H9 (cell line): Measurements from ENCODE around the gene SLC2A1. TPM values are rescaled to one million over a fixed set of nuclear protein-coding genes. Genes with fewer than 3 reads are reported as not detected.

ENCODE experiments used
- DNase-seq: peaks from one replicate; pipeline ENCODE4 v3.0.0-alpha.2; 2017
- H2AFZ ChIP-seq: one replicate; pipeline ENCODE4 v1.6.1; 2013; ENCODE audit warnings: mild to moderate bottlenecking, low read length, control low read depth, moderate library complexity
- H2AK5ac ChIP-seq: 2 replicates; pipeline ENCODE4 v1.6.1; 2013; ENCODE audit warnings: low read length, control low read depth, mixed read lengths; ENCODE audit not compliant: insufficient read length
- H2BK120ac ChIP-seq: one replicate; pipeline ENCODE4 v1.6.1; 2013; ENCODE audit warnings: low read depth, mild to moderate bottlenecking, low read length, control low read depth, inconsistent platforms; ENCODE audit not compliant: poor library complexity, severe bottlenecking
- H2BK12ac ChIP-seq: 2 replicates; pipeline ENCODE4 v1.6.1; 2013; ENCODE audit warnings: low read length, control low read depth, mixed read lengths, low read depth; ENCODE audit not compliant: insufficient read length
- H2BK15ac ChIP-seq: 2 replicates; pipeline ENCODE4 v1.6.1; 2013; ENCODE audit warnings: low read depth, low read length, control low read depth
- H2BK20ac ChIP-seq: one replicate; pipeline ENCODE4 v1.6.1; 2013; ENCODE audit warnings: low read depth, mild to moderate bottlenecking, low read length, control low read depth, inconsistent platforms; ENCODE audit not compliant: poor library complexity, severe bottlenecking
- H2BK5ac ChIP-seq: 2 replicates; pipeline ENCODE4 v1.6.1; 2013; ENCODE audit warnings: low read length, control low read depth, mixed read lengths; ENCODE audit not compliant: insufficient read length
- H3K14ac ChIP-seq: 2 replicates; pipeline ENCODE4 v1.6.1; 2013; ENCODE audit warnings: low read length, control low read depth; ENCODE audit not compliant: insufficient read depth
- H3K18ac ChIP-seq: 2 replicates; pipeline ENCODE4 v1.6.1; 2013; ENCODE audit warnings: low read depth, mild to moderate bottlenecking, mixed read lengths, low read length, control low read depth; ENCODE audit not compliant: insufficient read length
- H3K23ac ChIP-seq: 2 replicates; pipeline ENCODE4 v1.6.1; 2013; ENCODE audit warnings: low read length, control low read depth, mixed read lengths, low read depth; ENCODE audit not compliant: insufficient read length
- H3K23me2 ChIP-seq: 2 replicates; pipeline ENCODE4 v1.6.1; 2013; ENCODE audit warnings: low read depth, mild to moderate bottlenecking, mixed read lengths, low read length, control low read depth; ENCODE audit not compliant: insufficient read length, poor library complexity, severe bottlenecking
- H3K27ac ChIP-seq: 2 replicates; pipeline ENCODE4 v1.5.1; 2013; ENCODE audit warnings: low read length, control low read depth, mixed read lengths, low read depth; ENCODE audit not compliant: insufficient read length
- H3K27me3 ChIP-seq: 2 replicates; pipeline ENCODE4 v1.6.1; 2013; ENCODE audit warnings: low read length, control low read depth, inconsistent platforms; ENCODE audit not compliant: insufficient read depth
- H3K4ac ChIP-seq: 2 replicates; pipeline ENCODE4 v1.6.1; 2013; ENCODE audit warnings: low read depth, mild to moderate bottlenecking, control low read depth, inconsistent platforms, low read length, moderate library complexity
- H3K4me1 ChIP-seq: 2 replicates; pipeline ENCODE4 v1.6.1; 2013; ENCODE audit warnings: low read length, control low read depth, inconsistent platforms; ENCODE audit not compliant: insufficient read depth
- H3K4me2 ChIP-seq: 2 replicates; pipeline ENCODE4 v1.6.1; 2013; ENCODE audit warnings: low read length, control low read depth, mixed read lengths; ENCODE audit not compliant: insufficient read length, insufficient read depth
- H3K56ac ChIP-seq: 2 replicates; pipeline ENCODE4 v1.6.1; 2013; ENCODE audit warnings: low read depth, mild to moderate bottlenecking, mixed read lengths, low read length, control low read depth; ENCODE audit not compliant: insufficient read length
- H3K79me1 ChIP-seq: 2 replicates; pipeline ENCODE4 v1.6.1; 2013; ENCODE audit warnings: low read depth, mild to moderate bottlenecking, moderate library complexity, low read length, control low read depth, inconsistent platforms; ENCODE audit not compliant: insufficient read depth, poor library complexity, severe bottlenecking
- H3K79me2 ChIP-seq: 2 replicates; pipeline ENCODE4 v1.6.1; 2013; ENCODE audit warnings: low read length, control low read depth, inconsistent platforms; ENCODE audit not compliant: insufficient read depth
- H3K9ac ChIP-seq: 2 replicates; pipeline ENCODE4 v1.6.1; 2013; ENCODE audit warnings: low read length, control low read depth, mixed read lengths; ENCODE audit not compliant: insufficient read length; ENCODE audit errors: extremely low read depth
- H3K9me3 ChIP-seq: one replicate; pipeline ENCODE4 v1.6.1; 2013; ENCODE audit warnings: low read depth, low read length, inconsistent platforms; ENCODE audit not compliant: control insufficient read depth
- H3T11ph ChIP-seq: one replicate; pipeline ENCODE4 v1.6.1; 2013; ENCODE audit warnings: mild to moderate bottlenecking, low read length, control low read depth, inconsistent platforms
- H4K20me1 ChIP-seq: one replicate; pipeline ENCODE4 v1.6.1; 2013; ENCODE audit not compliant: control insufficient read depth, insufficient read length, insufficient read depth
- H4K5ac ChIP-seq: 2 replicates; pipeline ENCODE4 v1.6.1; 2013; ENCODE audit warnings: low read depth, mild to moderate bottlenecking, mixed read lengths, low read length, control low read depth; ENCODE audit not compliant: insufficient read length
- H4K8ac ChIP-seq: replicated peaks from 2 replicates; pipeline ENCODE4 v1.6.1; 2013; ENCODE audit warnings: low read length, control low read depth, mixed read lengths, low read depth; ENCODE audit not compliant: insufficient read length
- H4K91ac ChIP-seq: 2 replicates; pipeline ENCODE4 v1.6.1; 2013; ENCODE audit warnings: low read depth, mild to moderate bottlenecking, moderate library complexity, mixed read lengths, low read length, control low read depth; ENCODE audit not compliant: insufficient read length
- H3K27ac Mint-ChIP-seq, 3 experiments: 2 replicates in 2 of 3; 3 replicates in 1 of 3; pipeline ENCODE4 v1.8.0; 2020 to 2021; ENCODE audit warnings: mixed read lengths in 3 of 3, mild to moderate bottlenecking in 1 of 3, moderate library complexity in 1 of 3
- H3K27me3 Mint-ChIP-seq: 2 replicates; pipeline ENCODE4 v1.8.0; 2021; ENCODE audit warnings: low read depth, mild to moderate bottlenecking, moderate library complexity, mixed read lengths
- H3K36me3 Mint-ChIP-seq, 3 experiments: 2 replicates in 2 of 3; 3 replicates in 1 of 3; pipeline ENCODE4 v1.8.0; 2020 to 2021; ENCODE audit warnings: low read depth in 3 of 3, mixed read lengths in 3 of 3; ENCODE audit not compliant: insufficient read depth in 1 of 3
- H3K4me1 Mint-ChIP-seq, 2 experiments: 2 replicates each; pipeline ENCODE4 v1.8.0; 2020; ENCODE audit warnings: mixed read lengths in 2 of 2
- H3K4me3 Mint-ChIP-seq, 2 experiments: 2 replicates in 1 of 2; 3 replicates in 1 of 2; pipeline ENCODE4 v1.8.0; 2020 to 2021; ENCODE audit warnings: mild to moderate bottlenecking in 2 of 2, mixed read lengths in 2 of 2, moderate library complexity in 1 of 2
- H3K9me3 Mint-ChIP-seq, 2 experiments: 2 replicates in 1 of 2; 3 replicates in 1 of 2; pipeline ENCODE4 v1.8.0; 2020; ENCODE audit warnings: mild to moderate bottlenecking in 2 of 2, mixed read lengths in 2 of 2, moderate library complexity in 1 of 2
- WGBS: extraction: QIAGEN DNeasy Blood & Tissue Kit; methylation state at CpG from one replicate; pipeline ENCODE4 v1.1.7; 2013; ENCODE audit warnings: missing lambda C conversion rate, low lambda C conversion rate, mixed read lengths; ENCODE audit not compliant: insufficient read length; ENCODE audit errors: extremely low coverage; 5-methylcytosine and 5-hydroxymethylcytosine counted together
- total RNA-seq: library from RNA; stranded (reverse); gene quantifications from 2 replicates; pipeline ENCODE4 v1.2.1, GENCODE V29; 2021
- TF ChIP-seq, protein P1 (sequence below): fragments of 200-600 bp; sonication (generic); conservative IDR thresholded peaks from 3 replicates; pipeline ENCODE4 v1.8.0; 2021; ENCODE audit warnings: antibody characterized with exemption, mild to moderate bottlenecking

SLC2A1 gene
- total RNA-seq, 1 experiment from 2014 or later: 186 TPM

DNA sequence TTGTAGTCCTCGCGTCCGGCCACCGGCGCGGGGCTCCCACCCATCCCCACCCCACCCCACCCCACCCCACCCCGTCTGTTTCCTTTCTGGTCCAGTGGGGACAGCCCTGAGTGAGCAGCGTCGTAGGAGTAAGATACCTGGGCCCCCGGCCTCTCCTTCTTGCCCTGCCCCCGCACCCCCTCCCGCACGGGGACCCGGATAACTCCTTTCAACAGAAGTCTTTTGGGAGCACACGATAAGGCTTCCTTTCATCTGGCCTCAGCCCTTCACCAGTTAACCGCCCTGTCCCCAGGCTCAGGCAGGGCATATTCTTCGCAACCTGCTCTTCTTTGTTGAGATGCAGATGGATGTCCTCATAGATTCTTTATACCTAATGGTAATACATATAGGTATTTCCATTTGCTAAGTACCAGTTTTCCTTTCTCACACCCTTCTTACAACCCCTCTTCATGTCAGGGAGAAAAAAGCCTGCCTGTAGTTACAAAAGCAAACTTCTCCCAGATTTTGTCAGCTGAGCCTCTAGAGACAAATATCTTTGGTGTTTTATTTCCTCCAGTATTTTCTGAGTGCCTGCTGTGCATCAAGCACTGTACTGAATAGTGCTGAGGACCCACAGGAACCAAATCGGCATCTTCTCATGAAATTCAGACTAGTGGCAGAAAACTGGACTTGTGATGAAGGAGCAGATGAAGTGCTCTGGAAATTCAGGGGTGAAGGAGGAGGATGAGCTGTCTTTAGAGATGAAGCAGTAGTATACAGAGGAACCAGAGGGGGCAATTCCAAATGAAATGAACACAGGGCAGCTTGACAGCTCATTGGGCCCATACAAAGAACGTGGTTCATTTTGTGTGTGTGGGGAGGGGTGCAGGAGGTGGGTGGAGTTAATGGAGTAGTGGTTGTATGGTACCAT is 33.6 kb downstream of the SLC2A1 start:
- Histone ChIP-seq H2BK5ac (no peak overlapping the region), H4K5ac (no peak overlapping the region), H3K9me3 (no peaks in the 10 kb centered on the region), H2AK5ac (no peak overlapping the region), H3K18ac (no peak overlapping the region), H3K27ac (no peak overlapping the region), H3K4ac (no peak overlapping the region), H3K79me1 (no peaks in the 10 kb centered on the region), H2AFZ (no peak overlapping the region), H3K4me1 (peaks cover 5% of the 10 kb centered on the region; the same call in 1 of the 2 replicates), H3K27me3 (no peaks in the 10 kb centered on the region), H4K20me1 (no peaks in the 10 kb centered on the region), H3K14ac (no peak overlapping the region; the same call in 1 of the 2 replicates), H2BK15ac (no peak overlapping the region), H3K79me2 (no peaks in the 10 kb centered on the region), H2BK12ac (no peak overlapping the region), H3K23me2 (peaks cover 10% of the 10 kb centered on the region), H2BK20ac (no peak overlapping the region), H3T11ph (no peak overlapping the region), H3K56ac (no peak overlapping the region), H4K91ac (no peak overlapping the region), H4K8ac (no peak overlapping the region), H2BK120ac (no peak overlapping the region), H3K4me2 (peak overlapping the region; percentile 78), H3K9ac (peak overlapping the region; percentile 40), H3K23ac (no peak overlapping the region)
- Mint-ChIP-seq H3K4me1 (peaks cover 24 to 42% of the 10 kb centered on the region in 2 experiments), H3K27me3 (no peaks in the 10 kb centered on the region), H3K4me3 (peak overlapping the region; percentile 76 to 87), H3K27ac (peak overlapping the region; percentile 21 to 69 (median 55)), H3K9me3 (no peaks in the 10 kb centered on the region), H3K36me3 (peaks cover 35 to 50% (median 38%) of the 10 kb centered on the region in 3 experiments)
- DNase-seq: no peak
- TF ChIP-seq, protein P1, sequence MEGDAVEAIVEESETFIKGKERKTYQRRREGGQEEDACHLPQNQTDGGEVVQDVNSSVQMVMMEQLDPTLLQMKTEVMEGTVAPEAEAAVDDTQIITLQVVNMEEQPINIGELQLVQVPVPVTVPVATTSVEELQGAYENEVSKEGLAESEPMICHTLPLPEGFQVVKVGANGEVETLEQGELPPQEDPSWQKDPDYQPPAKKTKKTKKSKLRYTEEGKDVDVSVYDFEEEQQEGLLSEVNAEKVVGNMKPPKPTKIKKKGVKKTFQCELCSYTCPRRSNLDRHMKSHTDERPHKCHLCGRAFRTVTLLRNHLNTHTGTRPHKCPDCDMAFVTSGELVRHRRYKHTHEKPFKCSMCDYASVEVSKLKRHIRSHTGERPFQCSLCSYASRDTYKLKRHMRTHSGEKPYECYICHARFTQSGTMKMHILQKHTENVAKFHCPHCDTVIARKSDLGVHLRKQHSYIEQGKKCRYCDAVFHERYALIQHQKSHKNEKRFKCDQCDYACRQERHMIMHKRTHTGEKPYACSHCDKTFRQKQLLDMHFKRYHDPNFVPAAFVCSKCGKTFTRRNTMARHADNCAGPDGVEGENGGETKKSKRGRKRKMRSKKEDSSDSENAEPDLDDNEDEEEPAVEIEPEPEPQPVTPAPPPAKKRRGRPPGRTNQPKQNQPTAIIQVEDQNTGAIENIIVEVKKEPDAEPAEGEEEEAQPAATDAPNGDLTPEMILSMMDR: no peak
- no CpG with 5 or more reads among the region's 19 CpGs for WGBS
